HG02588 (cell line): Measurements from ENCODE around the gene RPL5.

Experiments
- ATAC-seq: cut with Tn5 transposase; IDR thresholded peaks from one replicate; pipeline ENCODE4 v1.9.1; 2021; ENCODE audit warnings: mild to moderate bottlenecking, moderate library complexity; ENCODE audit not compliant: unreplicated experiment

Gene RPL5

GRCh38 chr1:92853299-92853698 lies 21.5 kb downstream of the RPL5 start:
- no peak for ATAC-seq

- ATAC-seq = no peak
Measured at GRCh38 chr1:92854101-92854785, 22.4 kb downstream of the RPL5 start.

GRCh38 chr1:92855236-92855635 lies 23.4 kb downstream of the RPL5 start:
- no peak for ATAC-seq

- no peak for ATAC-seq
Measured at GRCh38 chr1:92857817-92858216, 26.0 kb downstream of the RPL5 start.

GRCh38 chr1:92858564-92859399 lies 26.9 kb downstream of the RPL5 start:
- peak; percentile 61 for ATAC-seq

GRCh38 chr1:92859400-92860039 lies 27.7 kb downstream of the RPL5 start:
- no peak for ATAC-seq

- ATAC-seq = no peak
Measured at GRCh38 chr1:92862605-92863004, 30.8 kb downstream of the RPL5 start.

- no peak for ATAC-seq
Measured at GRCh38 chr1:92864131-92864530, 32.3 kb downstream of the RPL5 start.

- ATAC-seq = no peak
Measured at GRCh38 chr1:92870591-92870990, 38.8 kb downstream of the RPL5 start.

- ATAC-seq = no peak
Measured at GRCh38 chr1:92872719-92873118, 40.9 kb downstream of the RPL5 start.

- ATAC-seq = no peak
Measured at GRCh38 chr1:92874987-92875386, 43.1 kb downstream of the RPL5 start.

- ATAC-seq = no peak
Measured at GRCh38 chr1:92876351-92876750, 44.5 kb downstream of the RPL5 start.

GRCh38 chr1:92877081-92877711 lies 45.4 kb downstream of the RPL5 start:
- ATAC-seq = no peak

GRCh38 chr1:92877792-92878191 lies 46.0 kb downstream of the RPL5 start:
- no peak for ATAC-seq

- no peak for ATAC-seq
Measured at GRCh38 chr1:92879316-92879968, 47.6 kb downstream of the RPL5 start.

- no peak for ATAC-seq
Measured at GRCh38 chr1:92881391-92881790, 49.6 kb downstream of the RPL5 start.

GRCh38 chr1:92882819-92883218 lies 51.0 kb downstream of the RPL5 start:
- ATAC-seq = no peak

- ATAC-seq = no peak
Measured at GRCh38 chr1:92883297-92883696, 51.5 kb downstream of the RPL5 start.

- no peak for ATAC-seq
Measured at GRCh38 chr1:92884195-92884594, 52.4 kb downstream of the RPL5 start.

GRCh38 chr1:92886886-92887419 lies 55.1 kb downstream of the RPL5 start:
- no peak for ATAC-seq

GRCh38 chr1:92887465-92887864 lies 55.6 kb downstream of the RPL5 start:
- no peak for ATAC-seq
